T-helper 22 cell (primary cell): ENCODE results near the gene ASCL5.

Source experiments
- DNase-seq: peaks from one replicate; pipeline ENCODE4 v3.0.0-alpha.2; 2020; ENCODE audit warnings: low read depth

ASCL5 gene

GRCh38 chr1:201153474-201154388, 26.7 kb upstream of the ASCL5 start:
- DNase-seq, result no peak

- no peak for DNase-seq
Observed at GRCh38 chr1:201149400-201149799, 22.4 kb upstream of the ASCL5 start.

GRCh38 chr1:201147396-201148015, 20.5 kb upstream of the ASCL5 start:
- DNase-seq, result no peak

GRCh38 chr1:201146626-201147390, 19.8 kb upstream of the ASCL5 start:
- no peak for DNase-seq

DNA sequence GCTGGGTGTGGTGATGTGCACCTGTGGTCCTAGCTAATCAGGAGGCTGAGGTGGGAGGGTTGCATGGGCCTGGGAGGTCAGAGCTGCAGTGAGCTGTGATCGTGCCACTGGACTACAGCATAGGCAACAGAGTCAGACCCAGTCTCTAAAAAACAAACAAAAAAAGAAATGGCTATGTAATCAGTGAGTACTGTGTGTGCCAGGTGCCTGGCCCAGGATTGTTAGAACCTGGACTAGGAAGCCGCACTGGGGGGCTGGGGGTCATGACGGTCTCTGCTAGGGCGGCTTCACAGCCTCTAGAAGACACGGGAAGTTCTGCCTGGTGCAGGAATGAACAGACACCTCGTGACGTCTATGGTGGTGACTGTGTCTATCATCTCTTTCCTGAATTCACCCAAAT, 18.8 kb upstream of the ASCL5 start:
- DNase-seq, result no peak

GRCh38 chr1:201145132-201145531, 18.1 kb upstream of the ASCL5 start:
- DNase-seq, result no peak

DNA sequence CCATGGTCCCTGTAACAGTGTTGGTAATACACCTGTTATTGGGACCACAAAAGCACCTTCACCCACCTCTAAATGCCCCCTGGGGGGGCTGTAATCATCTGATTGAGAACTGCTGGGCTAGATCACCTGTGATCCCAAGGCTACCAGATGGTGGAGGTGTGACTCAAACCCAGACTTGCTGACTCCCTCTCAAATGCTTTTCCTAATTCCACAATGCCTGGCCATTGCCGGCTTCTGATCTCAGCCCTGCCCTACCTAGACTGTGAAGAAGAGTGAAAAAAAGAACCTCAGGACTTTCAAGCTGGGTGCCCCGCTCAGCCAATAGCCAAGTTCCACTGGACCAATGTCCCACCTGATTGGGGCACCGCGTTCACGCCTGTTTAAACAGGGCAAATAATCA, 17.7 kb upstream of the ASCL5 start:
- no peak for DNase-seq

DNA sequence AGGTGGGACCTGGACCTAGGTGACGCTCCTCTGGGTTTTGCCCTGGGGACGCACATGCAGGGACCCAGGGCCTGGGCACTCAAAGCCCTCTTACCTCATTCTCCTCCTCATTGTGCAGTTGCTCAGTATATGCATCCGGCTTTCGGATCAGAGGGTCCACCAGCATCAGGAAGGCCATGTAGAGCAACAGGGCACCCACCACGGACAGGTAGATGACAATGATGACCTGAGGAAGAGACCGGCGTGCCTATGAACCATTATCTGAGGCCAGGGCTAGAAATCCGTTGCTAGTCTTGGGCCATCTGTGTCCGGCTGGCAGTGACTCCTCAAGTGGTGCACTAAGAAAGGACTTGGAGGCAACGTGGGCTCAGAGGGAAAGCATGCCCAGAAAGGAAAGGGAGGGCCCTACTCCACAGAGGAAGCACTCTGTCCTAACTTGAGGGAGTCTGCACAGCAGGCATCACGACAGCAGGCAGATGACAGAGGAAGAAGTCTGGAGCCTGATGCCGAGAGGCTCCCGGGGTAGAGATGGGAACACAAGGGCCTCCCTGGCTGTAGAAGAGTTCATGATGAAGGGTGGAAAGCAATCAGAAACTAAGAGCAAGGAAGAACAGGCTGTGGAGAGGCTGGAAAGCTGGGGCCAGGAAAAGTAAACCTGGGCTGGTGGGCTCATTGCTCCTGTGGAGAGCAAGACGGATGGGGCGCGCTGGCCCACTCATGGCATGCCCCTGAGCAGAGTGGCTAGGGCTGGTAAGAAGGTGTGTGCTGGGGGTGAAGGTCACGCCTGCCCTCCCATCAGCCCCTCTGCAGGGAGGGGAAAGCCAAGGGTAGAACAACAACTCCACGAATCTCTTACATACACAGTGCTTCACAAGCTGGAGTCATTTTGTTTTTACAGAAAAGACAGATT, 17.0 kb upstream of the ASCL5 start:
- no peak for DNase-seq

DNA sequence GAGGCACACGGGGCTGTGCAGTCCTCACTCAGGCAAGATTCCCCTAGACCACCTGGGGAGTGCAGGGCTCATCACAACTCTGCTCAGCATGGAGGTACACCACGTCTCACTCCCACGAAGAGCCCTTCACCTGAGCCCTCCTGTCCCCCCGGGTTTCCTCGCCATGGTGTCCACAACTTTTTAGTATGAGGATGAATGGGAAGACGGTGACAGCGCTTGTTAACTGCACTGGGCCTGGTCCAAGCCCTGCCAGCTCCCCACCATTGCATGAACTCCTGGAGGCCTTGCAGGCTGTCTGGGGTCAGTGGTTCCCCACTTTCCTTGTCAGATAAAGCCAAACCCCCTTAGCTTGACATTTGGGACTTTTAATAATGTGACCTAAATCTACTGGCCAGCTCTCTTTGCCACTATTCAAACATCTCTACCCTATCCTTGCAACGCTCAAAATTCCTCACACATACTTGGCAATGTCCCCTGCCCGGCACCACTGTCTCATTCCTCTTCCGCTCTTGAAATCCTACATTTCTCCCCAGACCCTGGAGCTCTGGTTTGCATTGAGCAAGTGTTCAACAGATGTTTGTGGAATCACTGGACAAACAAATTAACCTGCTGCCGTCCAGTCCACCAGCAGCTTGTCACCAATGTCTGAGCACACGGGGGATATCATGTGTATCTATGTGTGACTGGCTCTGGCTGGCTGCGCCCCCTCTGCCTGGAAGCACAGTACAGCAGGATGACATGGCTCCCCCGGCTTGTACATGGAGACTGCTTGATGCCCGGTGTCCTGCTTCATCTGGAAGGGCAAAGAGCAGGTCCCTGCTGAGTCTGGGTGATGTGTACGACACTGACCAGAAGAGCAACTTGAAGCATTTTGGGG, 16.1 kb upstream of the ASCL5 start:
- DNase-seq, result no peak

- DNase-seq, result no peak
Observed at GRCh38 chr1:201142011-201142848, 15.2 kb upstream of the ASCL5 start.

- DNase-seq, result no peak
Observed at GRCh38 chr1:201141418-201141817, 14.4 kb upstream of the ASCL5 start.

DNA sequence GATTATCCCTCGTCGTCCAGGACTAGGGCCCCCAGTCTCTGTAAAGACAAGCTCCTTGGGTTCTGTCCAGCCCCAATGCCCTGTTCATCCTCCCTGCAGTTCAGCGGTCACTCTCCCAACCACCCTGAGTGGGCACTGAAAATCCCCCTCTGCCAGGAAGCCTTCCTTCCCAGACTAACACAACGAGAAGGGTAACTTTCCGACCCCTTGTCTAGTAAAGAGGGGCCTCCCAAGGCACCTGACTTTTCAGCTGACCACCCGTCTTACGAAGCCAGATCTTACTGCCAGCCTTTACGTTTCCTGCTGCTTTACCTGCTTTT, 13.9 kb upstream of the ASCL5 start:
- no peak for DNase-seq

DNA sequence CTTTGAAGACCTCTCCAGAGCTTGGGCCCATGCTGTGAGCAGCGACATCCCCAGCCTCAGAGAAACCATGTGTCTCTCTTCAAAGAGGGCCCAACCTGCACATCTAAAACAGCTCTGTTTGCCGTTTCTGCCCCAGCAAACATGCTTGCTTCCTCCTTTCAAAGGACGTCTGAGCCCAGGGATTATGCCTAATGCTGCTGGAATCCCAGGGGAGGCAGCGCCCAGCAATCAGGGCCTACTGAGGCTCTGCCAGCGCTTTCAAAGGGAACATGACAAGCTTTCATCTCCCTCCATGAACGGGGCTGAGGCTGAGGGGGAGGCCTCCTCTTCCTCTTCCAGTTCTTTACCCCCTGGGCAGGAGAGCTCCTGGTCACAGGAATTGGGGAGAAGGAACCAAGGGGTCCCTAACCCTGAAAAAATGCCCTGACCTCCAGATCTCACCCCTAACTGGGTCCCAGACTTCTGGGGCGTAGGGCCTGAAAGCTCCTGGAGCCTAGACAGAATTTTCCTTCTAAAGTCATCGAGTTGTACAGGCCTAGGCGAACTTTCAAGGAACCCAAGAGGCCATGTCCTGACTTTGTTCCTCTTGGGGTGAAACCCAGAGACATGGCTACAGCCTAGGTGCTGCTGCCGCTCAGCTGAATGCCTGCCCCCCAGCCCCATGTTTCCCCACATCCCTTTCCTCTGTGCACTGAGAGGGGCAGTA, 13.4 kb upstream of the ASCL5 start:
- no peak for DNase-seq

- no peak for DNase-seq
Observed at GRCh38 chr1:201139756-201140155, 12.8 kb upstream of the ASCL5 start.

GRCh38 chr1:201139306-201139705, 12.3 kb upstream of the ASCL5 start:
- no peak for DNase-seq

- no peak for DNase-seq
Observed at GRCh38 chr1:201138311-201138840, 11.4 kb upstream of the ASCL5 start.

DNA sequence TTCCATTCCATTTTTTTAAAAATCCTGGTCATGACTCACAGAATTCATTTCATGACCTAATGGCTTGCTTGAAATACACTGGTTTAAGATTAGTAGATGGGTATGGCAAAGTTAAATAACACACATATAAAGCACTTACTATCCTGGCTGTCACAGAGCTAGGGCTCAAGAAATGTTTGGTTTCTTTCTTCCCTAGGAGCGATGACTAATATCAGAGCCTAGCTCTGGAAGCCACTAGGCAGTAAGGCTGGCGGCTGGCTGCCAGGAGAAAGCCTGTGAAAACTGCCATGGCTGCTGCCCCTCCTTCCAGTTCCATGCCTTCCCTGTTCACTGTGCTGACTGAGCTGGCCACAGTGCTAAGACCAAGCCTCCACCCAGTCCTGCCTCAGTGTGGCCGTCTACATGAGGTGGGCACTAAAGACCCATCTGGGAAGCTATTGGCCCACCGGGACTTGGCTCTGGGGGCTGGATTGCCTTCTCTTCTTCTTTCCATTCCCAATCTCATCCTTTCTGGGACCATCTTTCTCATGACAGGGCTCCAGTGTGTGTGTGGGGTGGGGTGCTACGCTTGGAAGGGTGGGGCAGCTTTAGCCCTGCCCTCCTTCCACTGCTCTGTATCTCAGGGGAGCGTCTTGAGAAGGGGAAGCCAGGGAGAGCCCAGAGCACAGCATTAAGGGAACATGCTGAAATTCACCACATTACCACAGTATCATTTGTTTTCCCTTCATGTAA, 10.8 kb upstream of the ASCL5 start:
- no peak for DNase-seq

- no peak for DNase-seq
Observed at GRCh38 chr1:201137024-201137392, 10.0 kb upstream of the ASCL5 start.
